Neural crest cell (in vitro differentiated cells): ENCODE measurements around the gene FARP2. TPM values are rescaled to one million over a fixed set of nuclear protein-coding genes. Genes with fewer than 3 reads are reported as not detected.
"Not testable (repeated sequence)": the region's sequence is repeated elsewhere in the genome, so short reads cannot be mapped to it uniquely, and the experiment has no call there.

Experiments used
- DNase-seq: peaks from one replicate; pipeline ENCODE4 v3.0.0; 2021; ENCODE audit warnings: low read depth, mixed read lengths, low spot score
- H3K27ac Mint-ChIP-seq: one replicate; pipeline ENCODE4 v1.8.0; 2021; ENCODE audit warnings: mild to moderate bottlenecking, mixed read lengths; ENCODE audit not compliant: unreplicated experiment
- H3K27me3 Mint-ChIP-seq: 2 replicates; pipeline ENCODE4 v1.8.0; 2021; ENCODE audit warnings: low read depth, mild to moderate bottlenecking, mixed read lengths
- H3K36me3 Mint-ChIP-seq: 2 replicates; pipeline ENCODE4 v1.8.0; 2021; ENCODE audit warnings: low read depth, mild to moderate bottlenecking, mixed read lengths
- H3K4me1 Mint-ChIP-seq: 2 replicates; pipeline ENCODE4 v1.8.0; 2021; ENCODE audit warnings: mixed read lengths
- H3K4me3 Mint-ChIP-seq: one replicate; pipeline ENCODE4 v1.8.0; 2021; ENCODE audit warnings: mild to moderate bottlenecking, mixed read lengths
- H3K9me3 Mint-ChIP-seq: 2 replicates; pipeline ENCODE4 v1.8.0; 2021; ENCODE audit warnings: mixed read lengths
- total RNA-seq: library from RNA; stranded (reverse); gene quantifications from 2 replicates; pipeline ENCODE4 v1.2.1, GENCODE V29; 2021
- TF ChIP-seq, protein P1 (sequence below): fragments of 200-600 bp; sonication (generic); conservative IDR thresholded peaks from 2 replicates; pipeline ENCODE4 v1.5.0; 2021; ENCODE audit warnings: antibody characterized with exemption, mild to moderate bottlenecking

The FARP2 gene
- total RNA-seq, 1 donor from 2014 or later: 36.1 TPM

DNA sequence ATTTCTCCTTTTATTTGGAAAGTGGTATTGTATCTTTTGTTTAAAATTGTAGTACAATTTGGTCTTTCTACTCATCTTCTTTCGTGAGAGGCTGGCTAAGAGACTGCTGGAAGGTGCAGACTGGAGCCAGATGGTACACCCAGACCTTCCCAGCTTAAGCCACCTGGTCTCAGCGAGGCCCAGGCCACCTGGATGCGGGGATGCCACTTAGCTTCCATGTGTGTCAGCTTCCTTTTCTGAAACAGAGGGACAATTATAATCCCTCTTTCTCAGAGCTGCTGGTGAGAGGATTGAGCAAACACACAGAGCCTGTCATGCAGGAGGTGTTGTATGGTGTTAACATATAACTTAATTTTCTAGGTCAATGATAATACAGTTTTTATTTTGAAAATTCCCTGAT lies 17.4 kb downstream of the FARP2 start:
- Mint-ChIP-seq H3K4me1 (no peaks in the 10 kb centered on the region), H3K4me3 (no peak overlapping the region), H3K9me3 (no peaks in the 10 kb centered on the region), H3K27me3 (no peaks in the 10 kb centered on the region), H3K36me3 (no peaks in the 10 kb centered on the region), H3K27ac (no peak overlapping the region)
- TF ChIP-seq, protein P1, sequence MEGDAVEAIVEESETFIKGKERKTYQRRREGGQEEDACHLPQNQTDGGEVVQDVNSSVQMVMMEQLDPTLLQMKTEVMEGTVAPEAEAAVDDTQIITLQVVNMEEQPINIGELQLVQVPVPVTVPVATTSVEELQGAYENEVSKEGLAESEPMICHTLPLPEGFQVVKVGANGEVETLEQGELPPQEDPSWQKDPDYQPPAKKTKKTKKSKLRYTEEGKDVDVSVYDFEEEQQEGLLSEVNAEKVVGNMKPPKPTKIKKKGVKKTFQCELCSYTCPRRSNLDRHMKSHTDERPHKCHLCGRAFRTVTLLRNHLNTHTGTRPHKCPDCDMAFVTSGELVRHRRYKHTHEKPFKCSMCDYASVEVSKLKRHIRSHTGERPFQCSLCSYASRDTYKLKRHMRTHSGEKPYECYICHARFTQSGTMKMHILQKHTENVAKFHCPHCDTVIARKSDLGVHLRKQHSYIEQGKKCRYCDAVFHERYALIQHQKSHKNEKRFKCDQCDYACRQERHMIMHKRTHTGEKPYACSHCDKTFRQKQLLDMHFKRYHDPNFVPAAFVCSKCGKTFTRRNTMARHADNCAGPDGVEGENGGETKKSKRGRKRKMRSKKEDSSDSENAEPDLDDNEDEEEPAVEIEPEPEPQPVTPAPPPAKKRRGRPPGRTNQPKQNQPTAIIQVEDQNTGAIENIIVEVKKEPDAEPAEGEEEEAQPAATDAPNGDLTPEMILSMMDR: no peak
- no peak for DNase-seq

DNA sequence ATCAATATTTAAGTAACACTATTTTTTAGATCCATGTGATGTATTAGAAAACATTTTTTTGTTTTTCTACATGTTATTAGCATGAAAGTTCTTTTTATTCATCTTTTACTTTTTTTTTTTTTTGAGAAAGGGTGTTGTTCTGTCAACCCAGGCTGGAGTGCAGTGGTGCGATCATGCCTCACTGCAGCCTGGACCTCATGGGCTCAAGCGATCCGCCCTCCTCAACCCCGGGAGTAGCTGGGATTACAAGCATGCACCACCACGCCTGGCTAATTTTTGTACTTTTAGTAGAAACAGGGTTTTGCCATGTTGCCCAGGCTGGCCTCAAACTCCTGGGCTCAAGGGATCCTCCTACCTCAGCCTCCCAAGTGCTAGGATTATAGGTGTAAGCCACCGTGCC lies 17.8 kb downstream of the FARP2 start:
- H3K4me1 Mint-ChIP-seq, H3K27me3 Mint-ChIP-seq, H3K27ac Mint-ChIP-seq: not testable (repeated sequence)

DNA sequence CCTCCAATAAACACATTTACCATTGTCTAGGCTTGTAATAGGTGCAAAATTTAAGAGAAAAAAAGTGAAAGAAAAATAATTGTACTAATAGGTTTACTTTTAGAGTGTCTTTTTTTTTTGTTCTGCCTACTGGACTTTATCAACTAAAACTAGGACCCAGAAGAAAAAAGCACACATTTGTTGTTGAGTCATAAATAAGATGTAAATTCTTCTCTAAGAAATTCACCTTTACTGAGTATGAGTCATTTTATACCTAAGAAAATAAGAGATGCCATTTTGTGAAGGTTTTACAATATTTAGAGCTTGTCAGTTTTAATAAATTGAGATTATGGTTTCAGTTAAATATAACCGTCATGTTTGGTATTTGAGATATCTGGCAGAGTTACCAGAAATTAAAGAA lies 19.2 kb downstream of the FARP2 start:
- Mint-ChIP-seq H3K4me3 (no peak overlapping the region), H3K4me1 (peaks cover 15% of the 10 kb centered on the region), H3K27me3 (no peaks in the 10 kb centered on the region), H3K9me3 (no peaks in the 10 kb centered on the region), H3K27ac (no peak overlapping the region), H3K36me3 (no peaks in the 10 kb centered on the region)
- TF ChIP-seq, protein P1: no peak
- no peak for DNase-seq

More for the DNA sequence above, 17.8 kb downstream of the FARP2 start:
- H3K36me3 Mint-ChIP-seq, H3K9me3 Mint-ChIP-seq, DNase-seq, H3K4me3 Mint-ChIP-seq: not testable (repeated sequence)

GRCh38 chr2:241376808-241377207 lies 20.7 kb downstream of the FARP2 start:
- H3K9me3 Mint-ChIP-seq: no peaks in the 10 kb centered on the region
- H3K4me1 Mint-ChIP-seq: peaks cover 15% of the 10 kb centered on the region
- no peak overlapping the region for H3K4me3 Mint-ChIP-seq
- peaks cover 2% of the 10 kb centered on the region for H3K36me3 Mint-ChIP-seq
- H3K27me3 Mint-ChIP-seq: no peaks in the 10 kb centered on the region
- no peak overlapping the region for H3K27ac Mint-ChIP-seq
- TF ChIP-seq, protein P1: no peak
- no peak for DNase-seq

DNA sequence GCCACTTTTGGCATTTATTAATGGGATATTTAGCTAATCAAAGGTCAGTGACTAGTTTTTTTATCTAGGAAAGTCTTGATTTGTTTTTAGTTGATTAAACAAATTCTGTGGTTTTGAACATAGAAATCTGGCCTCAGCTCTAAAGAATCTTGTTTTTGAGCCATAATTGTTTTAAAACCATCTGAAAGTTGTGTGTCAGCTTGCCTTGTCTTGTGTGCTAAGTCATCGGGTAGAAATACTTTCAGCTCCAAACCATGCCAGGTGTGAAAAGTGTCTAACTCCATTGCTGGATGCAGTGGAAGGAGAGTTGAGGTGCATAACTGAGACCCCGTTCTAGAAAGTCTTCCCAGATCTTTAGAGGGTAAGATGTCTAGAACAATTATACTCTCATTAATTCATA lies 22.7 kb downstream of the FARP2 start:
- Mint-ChIP-seq H3K4me1 (peaks cover 15% of the 10 kb centered on the region), H3K27me3 (no peaks in the 10 kb centered on the region), H3K9me3 (no peaks in the 10 kb centered on the region), H3K4me3 (no peak overlapping the region), H3K36me3 (peaks cover 7% of the 10 kb centered on the region), H3K27ac (no peak overlapping the region)
- no peak for DNase-seq
- TF ChIP-seq, protein P1: no peak

- H3K27me3 Mint-ChIP-seq: no peaks in the 10 kb centered on the region
- no peaks in the 10 kb centered on the region for H3K9me3 Mint-ChIP-seq
- DNase-seq: no peak
- peaks cover 15% of the 10 kb centered on the region for H3K4me1 Mint-ChIP-seq
- H3K36me3 Mint-ChIP-seq: peaks cover 7% of the 10 kb centered on the region
- TF ChIP-seq, protein P1: no peak
- H3K27ac Mint-ChIP-seq: no peak overlapping the region
- H3K4me3 Mint-ChIP-seq: no peak overlapping the region
Measured at GRCh38 chr2:241379481-241380480, 23.7 kb downstream of the FARP2 start.
